Measurements from ENCODE around the gene ACTN4.

DNA sequence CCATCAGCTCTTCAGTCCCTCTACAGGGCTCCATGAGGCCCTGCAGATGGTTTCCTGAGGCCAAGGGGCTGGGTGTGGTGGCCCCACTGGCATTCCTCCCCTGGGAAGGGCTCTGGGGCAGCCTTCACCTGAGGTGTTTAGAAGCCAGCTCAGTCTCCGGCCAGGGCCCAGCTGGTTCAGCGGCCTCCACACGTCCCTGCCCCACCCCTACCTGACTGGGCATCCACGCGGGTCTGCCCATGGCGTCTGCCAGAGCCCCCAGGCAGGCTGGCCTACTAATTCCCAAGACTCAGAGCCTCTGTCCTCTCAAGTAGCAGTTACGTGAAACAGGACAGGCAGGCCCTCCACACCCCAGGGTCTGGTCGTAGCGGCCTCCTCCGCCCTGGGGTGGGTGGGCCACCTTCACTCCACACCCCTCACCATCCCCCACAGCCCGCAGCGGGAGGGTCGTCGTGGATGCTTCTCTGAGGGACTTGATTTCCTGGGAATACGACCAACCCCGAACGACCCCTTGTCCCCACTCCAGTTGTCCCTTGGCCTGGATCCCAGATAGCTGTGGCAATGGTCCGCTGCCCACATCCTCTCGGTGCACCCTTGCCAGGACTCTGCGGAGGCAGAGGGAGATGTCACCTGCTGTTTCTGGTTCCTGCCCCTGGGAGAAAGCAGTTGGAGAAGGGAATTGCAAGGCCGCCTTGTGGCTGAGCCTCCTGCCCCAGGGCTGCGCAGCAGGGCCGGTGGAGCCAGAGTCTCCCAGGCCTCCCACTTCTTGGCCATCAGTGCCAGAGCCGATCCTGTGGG, 72.5 kb downstream of the ACTN4 start:
- TF ChIP-seq EZH2phosphoT487 (IDR thresholded peaks at IDR 0.05; ENCODE audit: unreplicated experiment): no peak
- TF ChIP-seq CTCF (conservative IDR thresholded peaks at IDR 0.05; ENCODE audit: low read depth in 2 of 2): no peak
- no peak for TF ChIP-seq CREB1 (CRISPR knock-in tag; IDR thresholded peaks at IDR 0.05; ENCODE audit: low read depth)
- no peak for TF ChIP-seq ZNF331 (CRISPR knock-in tag; IDR thresholded peaks at IDR 0.05; ENCODE audit: low read depth)

Data from GM23338 (cell line).